Activated CD4-positive, CD25-positive, alpha-beta regulatory T cell treated with anti-CD3 and anti-CD28 coated beads, Interleukin-2, amount 50 U/mL, for 72 hours (primary cell): ENCODE measurements around the gene PPP6R2.
"Not testable (repeated sequence)": the region's sequence is repeated elsewhere in the genome, so short reads cannot be mapped to it uniquely, and the experiment has no call there.

ENCODE experiments used
- DNase-seq: peaks from one replicate; pipeline ENCODE4 v3.0.0; 2021

Gene PPP6R2

GRCh38 chr22:50347157-50347556 lies 4.0 kb downstream of the PPP6R2 start:
- no peak for DNase-seq

- no peak for DNase-seq
Measured at GRCh38 chr22:50348058-50348457, 4.9 kb downstream of the PPP6R2 start.

GRCh38 chr22:50356186-50356585 lies 13.1 kb downstream of the PPP6R2 start:
- DNase-seq: no peak

GRCh38 chr22:50357222-50357621 lies 14.1 kb downstream of the PPP6R2 start:
- no peak for DNase-seq

- no peak for DNase-seq
Measured at GRCh38 chr22:50357756-50358155, 14.6 kb downstream of the PPP6R2 start.

- DNase-seq: no peak
Measured at GRCh38 chr22:50360578-50360977, 17.5 kb downstream of the PPP6R2 start.

GRCh38 chr22:50361222-50361621 lies 18.1 kb downstream of the PPP6R2 start:
- DNase-seq: no peak

- DNase-seq: no peak
Measured at GRCh38 chr22:50361688-50362087, 18.6 kb downstream of the PPP6R2 start.

- no peak for DNase-seq
Measured at GRCh38 chr22:50363166-50363802, 20.2 kb downstream of the PPP6R2 start.

GRCh38 chr22:50363803-50364194 lies 20.7 kb downstream of the PPP6R2 start:
- DNase-seq: not testable (repeated sequence)

- DNase-seq: no peak
Measured at GRCh38 chr22:50367778-50368500, 24.8 kb downstream of the PPP6R2 start.

- no peak for DNase-seq
Measured at GRCh38 chr22:50371101-50371648, 28.0 kb downstream of the PPP6R2 start.

GRCh38 chr22:50376085-50376651 lies 33.0 kb downstream of the PPP6R2 start:
- DNase-seq: no peak

GRCh38 chr22:50381021-50381555 lies 38.0 kb downstream of the PPP6R2 start:
- DNase-seq: not testable (repeated sequence)

- no peak for DNase-seq
Measured at GRCh38 chr22:50396751-50397370, 53.7 kb downstream of the PPP6R2 start.

- not testable (repeated sequence) for DNase-seq
Measured at GRCh38 chr22:50397371-50398060, 54.4 kb downstream of the PPP6R2 start.

- no peak for DNase-seq
Measured at GRCh38 chr22:50398831-50399648, 55.9 kb downstream of the PPP6R2 start.

GRCh38 chr22:50399751-50400331 lies 56.7 kb downstream of the PPP6R2 start:
- no peak for DNase-seq

GRCh38 chr22:50400406-50400805 lies 57.3 kb downstream of the PPP6R2 start:
- no peak for DNase-seq

- DNase-seq: no peak
Measured at GRCh38 chr22:50400931-50401330, 57.8 kb downstream of the PPP6R2 start.

- DNase-seq: no peak
Measured at GRCh38 chr22:50401907-50402306, 58.8 kb downstream of the PPP6R2 start.
